IMR-90 (cell line): ENCODE results near the gene FERMT2. TPM values are rescaled to one million over a fixed set of nuclear protein-coding genes. Genes with fewer than 3 reads are reported as not detected.

ENCODE experiments used
- ATAC-seq: fragments of 200-7000 bp; cut with Tn5 transposase; 2 replicates; pipeline ENCODE4 v1.9.1; 2020; ENCODE audit warnings: low read depth, mild to moderate bottlenecking, moderate library complexity
- BruUV-seq: library from RNA; stranded (reverse); fragments of 400-500 nt; replicated peaks from 2 replicates; lab custom pipeline; 2021; lab: Mats Ljungman, UMichigan
- CTCF ChIA-PET: fragments of 300-600 bp; formaldehyde crosslinking; extraction: SDS; loops from one replicate; lab custom pipeline; 2021; ENCODE audit warnings: antibody characterized with exemption; lab: Yijun Ruan, JAX
- POLR2A ChIA-PET: fragments of 300-600 bp; sonication (Branson Sonifier 250); formaldehyde crosslinking; loops from one replicate; lab custom pipeline; 2022; ENCODE audit warnings: antibody characterized with exemption; ENCODE audit not compliant: unreplicated experiment; lab: Charles Lee
- DNase-seq: peaks from one replicate; pipeline ENCODE4 v3.0.0; 2013
- H2AFZ ChIP-seq: replicated peaks from 2 replicates; pipeline ENCODE3; 2013; ENCODE audit warnings: low read length, mild to moderate bottlenecking; ENCODE audit not compliant: poor library complexity
- H2AK5ac ChIP-seq: 2 replicates; pipeline ENCODE4 v1.6.1; 2013; ENCODE audit warnings: low read depth, low read length, inconsistent platforms
- H2AK9ac ChIP-seq: replicated peaks from 2 replicates; pipeline ENCODE3; 2013; ENCODE audit warnings: mild to moderate bottlenecking, low read depth, low read length, moderate library complexity; ENCODE audit not compliant: poor library complexity
- H2BK120ac ChIP-seq: 2 replicates; pipeline ENCODE4 v1.6.1; 2013; ENCODE audit warnings: low read depth, low read length, inconsistent platforms
- H2BK15ac ChIP-seq: 3 replicates; pipeline ENCODE4 v1.6.1; 2013; ENCODE audit warnings: low read depth, low read length, inconsistent platforms
- H2BK20ac ChIP-seq: 2 replicates; pipeline ENCODE4 v1.6.1; 2013; ENCODE audit warnings: low read depth, mild to moderate bottlenecking, inconsistent platforms, low read length, moderate library complexity
- H2BK5ac ChIP-seq: 2 replicates; pipeline ENCODE4 v1.6.1; 2013; ENCODE audit warnings: mild to moderate bottlenecking, low read depth, low read length, inconsistent platforms; ENCODE audit not compliant: poor library complexity, severe bottlenecking
- H3K14ac ChIP-seq: replicated peaks from 2 replicates; pipeline ENCODE4 v1.6.1; 2013; ENCODE audit warnings: low read depth, low read length, inconsistent platforms
- H3K18ac ChIP-seq: 2 replicates; pipeline ENCODE4 v1.6.1; 2013; ENCODE audit warnings: low read depth, low read length, control low read depth
- H3K23ac ChIP-seq: 2 replicates; pipeline ENCODE4 v1.6.1; 2013; ENCODE audit warnings: low read depth, low read length, inconsistent platforms
- H3K27ac ChIP-seq: 2 replicates; pipeline ENCODE4 v1.5.1; 2013; ENCODE audit warnings: mild to moderate bottlenecking, control low read depth, low read length; ENCODE audit not compliant: insufficient read depth
- H3K27me3 ChIP-seq: 2 replicates; pipeline ENCODE4 v1.6.1; 2013; ENCODE audit warnings: low read length; ENCODE audit not compliant: control insufficient read depth, insufficient read depth
- H3K36me3 ChIP-seq: 2 replicates; pipeline ENCODE4 v1.6.1; 2013; ENCODE audit warnings: low read length, mixed read lengths; ENCODE audit not compliant: control insufficient read depth, insufficient read depth
- H3K4ac ChIP-seq: 2 replicates; pipeline ENCODE4 v1.6.1; 2013; ENCODE audit warnings: low read depth, low read length, inconsistent platforms
- H3K4me1 ChIP-seq: 2 replicates; pipeline ENCODE4 v1.6.1; 2013; ENCODE audit warnings: low read length, mixed read lengths; ENCODE audit not compliant: control insufficient read depth, insufficient read depth
- H3K4me2 ChIP-seq: 2 replicates; pipeline ENCODE4 v1.6.1; 2013; ENCODE audit warnings: low read depth, mild to moderate bottlenecking, control low read depth, low read length, moderate library complexity
- H3K4me3 ChIP-seq: 2 replicates; pipeline ENCODE4 v1.5.1; 2013; ENCODE audit warnings: low read depth, mild to moderate bottlenecking, control low read depth, low read length, moderate library complexity; ENCODE audit not compliant: insufficient read depth
- H3K56ac ChIP-seq: 2 replicates; pipeline ENCODE4 v1.6.1; 2013; ENCODE audit warnings: low read length, inconsistent platforms; ENCODE audit not compliant: insufficient read depth; ENCODE audit errors: extremely low read depth
- H3K79me1 ChIP-seq, 2 experiments: 2 replicates each; pipeline ENCODE4 v1.6.1; 2013; ENCODE audit warnings: low read length in 2 of 2, inconsistent platforms in 1 of 2, low read depth in 1 of 2
- H3K9ac ChIP-seq: 2 replicates; pipeline ENCODE4 v1.6.1; 2013; ENCODE audit warnings: low read depth, low read length, control low read depth
- H3K9me1 ChIP-seq: 2 replicates; pipeline ENCODE4 v1.6.1; 2013; ENCODE audit warnings: low read length, inconsistent platforms; ENCODE audit not compliant: insufficient read depth
- H3K9me3 ChIP-seq: 2 replicates; pipeline ENCODE4 v1.6.1; 2013; ENCODE audit warnings: low read length; ENCODE audit not compliant: control insufficient read depth, insufficient read depth
- H4K20me1 ChIP-seq: 2 replicates; pipeline ENCODE4 v1.6.1; 2013; ENCODE audit warnings: low read length, inconsistent platforms; ENCODE audit not compliant: insufficient read depth
- H4K5ac ChIP-seq: 2 replicates; pipeline ENCODE4 v1.6.1; 2013; ENCODE audit warnings: mild to moderate bottlenecking, low read depth, low read length, control low read depth
- H4K8ac ChIP-seq, 2 experiments: 2 replicates each; pipeline ENCODE4 v1.6.1; 2013; ENCODE audit warnings: low read depth in 2 of 2, low read length in 2 of 2, control low read depth in 1 of 2, inconsistent platforms in 1 of 2
- H4K91ac ChIP-seq: 2 replicates; pipeline ENCODE4 v1.6.1; 2013; ENCODE audit warnings: low read depth, low read length, inconsistent platforms; ENCODE audit not compliant: insufficient read depth
- BHLHE40 ChIP-seq: fragments of 150-350 bp; IDR thresholded peaks from 2 replicates; pipeline ENCODE4 v1.6.1; 2016; ENCODE audit warnings: mild to moderate bottlenecking, low read depth, low read length
- FOS ChIP-seq: fragments of 150-350 bp; IDR thresholded peaks from 2 replicates; pipeline ENCODE4 v1.6.1; 2016; ENCODE audit warnings: low read depth, low read length
- WGBS, 2 experiments: methylation state at CpG; one replicate each; pipeline versions ENCODE4 v1.1.5 to v1.1.7; 2013; ENCODE audit warnings: missing lambda C conversion rate in 2 of 2; ENCODE audit not compliant: insufficient read length in 1 of 2; ENCODE audit errors: extremely low coverage in 2 of 2; 5-methylcytosine and 5-hydroxymethylcytosine counted together
- dilution Hi-C: fragments of 300-500 bp; cut with HindIII; formaldehyde crosslinking; loops from one replicate; pipeline ENCODE4 v1.14.3; 2018; ENCODE audit warnings: low sequenced_read_pairs; ENCODE audit not compliant: unreplicated experiment
- in situ Hi-C: fragments of 300-500 bp; cut with MboI; formaldehyde crosslinking; loops from 3 replicates; pipeline ENCODE4 v1.14.3; 2019; ENCODE audit warnings: low sequenced_read_pairs, inconsistent platforms, mixed read lengths
- intact Hi-C: fragments of 100-400 bp; cut with micrococcal nuclease; formaldehyde crosslinking; loops from 2 replicates; pipeline ENCODE4 v1.10.0; 2022
- polyA plus RNA-seq, 3 experiments: library from polyadenylated mRNA; depleted of rRNA; stranded (reverse); fragments of >200 nt; gene quantifications; 2 replicates each; pipeline ENCODE4 v1.2.3, GENCODE V29; 2012; ENCODE audit warnings: low replicate concordance in 1 of 3
- total RNA-seq: library from RNA; depleted of rRNA; stranded (reverse); fragments of >200 nt; gene quantifications from 2 replicates; pipeline ENCODE4 v1.2.3, GENCODE V29; 2012

The FERMT2 gene
- total and polyA plus RNA-seq, 2 of the 4 experiments (the other 2 are of a cell fraction): 131 to 217 TPM

DNA sequence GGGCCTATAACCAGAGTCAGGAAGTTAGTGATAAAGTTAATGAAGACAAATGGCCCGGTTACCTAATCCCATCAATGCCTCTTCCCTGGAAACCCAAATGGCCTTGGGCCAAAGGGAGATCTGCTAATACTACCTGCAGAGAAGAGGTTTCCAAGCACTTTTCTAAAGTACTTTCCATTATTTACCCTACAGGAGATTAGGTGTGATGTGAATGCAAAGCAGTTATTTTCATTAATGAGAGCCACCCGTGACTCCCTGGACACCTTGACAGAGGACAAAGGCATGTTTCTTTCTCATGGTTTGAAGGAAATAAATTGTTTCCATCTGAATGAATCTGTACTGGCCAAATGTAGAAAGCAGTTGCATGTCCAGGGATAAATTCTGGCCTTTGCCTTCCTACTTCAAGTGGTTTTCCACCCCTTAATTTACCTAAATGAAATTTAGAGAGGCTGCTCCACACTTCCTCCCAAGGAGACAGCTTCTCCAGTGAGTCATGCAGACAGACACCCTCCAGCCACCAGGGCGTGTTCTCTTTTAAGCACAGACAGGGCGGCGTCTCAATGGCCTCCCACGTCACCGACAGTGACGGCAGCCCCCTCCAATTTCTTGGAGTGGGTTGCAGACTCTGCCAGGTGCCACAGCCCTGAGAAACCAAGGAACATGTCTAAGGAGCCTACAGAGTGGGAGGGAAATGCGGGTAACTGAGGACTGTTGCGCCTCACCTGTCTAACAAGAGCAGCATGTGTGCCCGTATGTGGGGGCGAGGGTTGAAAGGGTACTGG, 115.5 kb downstream of the FERMT2 start:
- H3K27ac ChIP-seq: peak overlapping the region; percentile 86
- H4K5ac ChIP-seq: peak overlapping the region; percentile 65; the same call in 1 of the 2 replicates
- H3K9ac ChIP-seq: 0 out of 2 replicates have a peak overlapping the region, but pooled peaks have one; percentile 45
- BruUV-seq: no TSS peak
- peak overlapping the region; percentile 62; the same call in 2 of the 3 replicates for H2BK15ac ChIP-seq
- H3K79me1 ChIP-seq: peaks cover 0 to 11% of the 10 kb centered on the region in 2 experiments; a peak in 1 of 4 replicates
- H3K27me3 ChIP-seq: no peaks in the 10 kb centered on the region
- H4K20me1 ChIP-seq: no peaks in the 10 kb centered on the region
- DNase-seq (peak; percentile 43), ATAC-seq (peak; percentile 62)
- peaks cover 7% of the 10 kb centered on the region; the same call in 1 of the 2 replicates for H3K4me1 ChIP-seq
- H3K56ac ChIP-seq: peak overlapping the region; percentile 43; the same call in 1 of the 2 replicates
- WGBS, 2 experiments: no CpG with 5 or more reads among the region's 12 CpGs
- H2AFZ ChIP-seq: peak overlapping the region; percentile 88
- CTCF ChIA-PET: no interaction called here
- H3K36me3 ChIP-seq: no peaks in the 10 kb centered on the region
- in situ Hi-C loops (no loop called here), intact Hi-C loops (no loop called here), dilution Hi-C loops (no loop called here)
- H3K4ac ChIP-seq: peak overlapping the region; percentile 75
- H3K23ac ChIP-seq: no peak overlapping the region; the same call in 1 of the 2 replicates
- peak overlapping the region; percentile 89; the same call in 1 of the 2 replicates for H3K18ac ChIP-seq
- H2BK120ac ChIP-seq: peak overlapping the region; percentile 67
- peak overlapping the region; percentile 60 for H2BK20ac ChIP-seq
- peak overlapping the region; percentile 94 for H2AK5ac ChIP-seq
- H3K4me2 ChIP-seq: no peak overlapping the region; the same call in 1 of the 2 replicates
- H2BK5ac ChIP-seq: peak overlapping the region; percentile 34
- H4K91ac ChIP-seq: peak overlapping the region; percentile 81
- H3K9me1 ChIP-seq: peaks cover 8% of the 10 kb centered on the region
- TF ChIP-seq BHLHE40: no peak
- TF ChIP-seq FOS: peak; percentile 27; the same call in 1 of the 2 replicates
- H3K9me3 ChIP-seq: no peaks in the 10 kb centered on the region
- H3K4me3 ChIP-seq: no peak overlapping the region
- POLR2A ChIA-PET: no interaction called here
- peak overlapping the region; percentile 71 for H2AK9ac ChIP-seq
- peak overlapping the region; percentile 61 to 78 for H4K8ac ChIP-seq
- H3K14ac ChIP-seq: peak overlapping the region; percentile 38; the same call in 1 of the 2 replicates
